ENCODE results near the gene HPCAL1. TPM values are rescaled to one million over a fixed set of nuclear protein-coding genes. Genes with fewer than 3 reads are reported as not detected.

Gene HPCAL1
- total and polyA plus RNA-seq, 2 experiments from 2014 or later, result 8.3 to 25.4 TPM

DNA sequence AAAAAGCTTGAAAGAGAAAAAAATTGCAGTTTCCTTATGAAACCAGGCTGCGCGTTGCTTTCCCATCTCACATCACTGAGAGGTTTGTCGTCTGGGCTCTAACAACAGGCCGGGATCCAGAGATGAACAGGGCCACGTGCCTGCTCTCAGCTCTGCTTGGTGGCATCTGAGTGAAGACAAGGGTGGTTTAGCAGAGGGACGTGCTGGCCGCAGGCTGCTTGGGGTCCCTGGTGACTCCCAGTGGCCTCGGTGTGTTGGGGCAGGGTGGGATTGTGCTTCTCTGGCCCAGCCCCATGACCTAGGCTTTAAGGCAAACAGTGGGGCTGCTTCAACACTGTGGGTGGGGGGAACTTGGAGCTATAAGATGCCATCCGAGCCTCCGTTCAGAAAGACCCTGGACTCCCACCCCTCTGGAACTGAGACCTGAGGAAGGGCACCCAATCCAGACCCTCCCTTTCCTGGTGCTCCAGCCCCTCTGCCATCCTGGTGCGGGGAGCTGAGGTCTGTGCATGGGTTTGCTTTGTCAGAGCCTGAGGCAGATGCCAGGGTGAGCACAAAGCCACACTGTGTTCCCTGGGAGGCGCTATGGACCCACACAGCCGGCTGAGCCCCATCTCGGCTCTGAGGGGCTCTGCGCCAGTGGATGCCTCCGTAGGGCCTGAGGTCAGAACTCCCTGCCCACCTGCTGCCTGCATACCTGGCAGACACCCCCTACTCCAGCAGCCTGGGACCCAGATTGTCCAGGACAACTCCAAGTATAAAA, 18.4 kb upstream of the HPCAL1 start:
- H3K27ac Mint-ChIP-seq, result no peak overlapping the region
- Histone ChIP-seq H4K20me1 (replicated peaks; ENCODE audit: insufficient read depth) (no peaks in the 10 kb centered on the region), H3K27ac (ENCODE audit: low read depth) (no peak overlapping the region), H3F3A (replicated peaks; ENCODE audit: low read depth) (no peaks in the 10 kb centered on the region), H3K79me2 (replicated peaks; ENCODE audit: insufficient read depth) (no peaks in the 10 kb centered on the region), H3K27me3 (ENCODE audit: insufficient read depth) (no peaks in the 10 kb centered on the region), H3K36me3 (ENCODE audit: insufficient read depth) (no peaks in the 10 kb centered on the region), H3K4me1 (ENCODE audit: insufficient read depth) (no peaks in the 10 kb centered on the region), H3K4me2 (no peak overlapping the region), H3K9me2 (ENCODE audit: insufficient read depth) (no peaks in the 10 kb centered on the region), H2AFZ (no peak overlapping the region), H3K4me3 (no peak overlapping the region)
- H3K9me3 Mint-ChIP-seq, result no peaks in the 10 kb centered on the region
- ATAC-seq (peak; percentile 15; the same call in 1 of the 3 replicates), DNase-seq (ENCODE audit: low spot score) (no peak)
- TF ChIP-seq, protein P1, sequence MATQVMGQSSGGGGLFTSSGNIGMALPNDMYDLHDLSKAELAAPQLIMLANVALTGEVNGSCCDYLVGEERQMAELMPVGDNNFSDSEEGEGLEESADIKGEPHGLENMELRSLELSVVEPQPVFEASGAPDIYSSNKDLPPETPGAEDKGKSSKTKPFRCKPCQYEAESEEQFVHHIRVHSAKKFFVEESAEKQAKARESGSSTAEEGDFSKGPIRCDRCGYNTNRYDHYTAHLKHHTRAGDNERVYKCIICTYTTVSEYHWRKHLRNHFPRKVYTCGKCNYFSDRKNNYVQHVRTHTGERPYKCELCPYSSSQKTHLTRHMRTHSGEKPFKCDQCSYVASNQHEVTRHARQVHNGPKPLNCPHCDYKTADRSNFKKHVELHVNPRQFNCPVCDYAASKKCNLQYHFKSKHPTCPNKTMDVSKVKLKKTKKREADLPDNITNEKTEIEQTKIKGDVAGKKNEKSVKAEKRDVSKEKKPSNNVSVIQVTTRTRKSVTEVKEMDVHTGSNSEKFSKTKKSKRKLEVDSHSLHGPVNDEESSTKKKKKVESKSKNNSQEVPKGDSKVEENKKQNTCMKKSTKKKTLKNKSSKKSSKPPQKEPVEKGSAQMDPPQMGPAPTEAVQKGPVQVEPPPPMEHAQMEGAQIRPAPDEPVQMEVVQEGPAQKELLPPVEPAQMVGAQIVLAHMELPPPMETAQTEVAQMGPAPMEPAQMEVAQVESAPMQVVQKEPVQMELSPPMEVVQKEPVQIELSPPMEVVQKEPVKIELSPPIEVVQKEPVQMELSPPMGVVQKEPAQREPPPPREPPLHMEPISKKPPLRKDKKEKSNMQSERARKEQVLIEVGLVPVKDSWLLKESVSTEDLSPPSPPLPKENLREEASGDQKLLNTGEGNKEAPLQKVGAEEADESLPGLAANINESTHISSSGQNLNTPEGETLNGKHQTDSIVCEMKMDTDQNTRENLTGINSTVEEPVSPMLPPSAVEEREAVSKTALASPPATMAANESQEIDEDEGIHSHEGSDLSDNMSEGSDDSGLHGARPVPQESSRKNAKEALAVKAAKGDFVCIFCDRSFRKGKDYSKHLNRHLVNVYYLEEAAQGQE (IDR thresholded peaks at IDR 0.05; ENCODE audit: unreplicated experiment), result no peak
- TF ChIP-seq, protein P2, sequence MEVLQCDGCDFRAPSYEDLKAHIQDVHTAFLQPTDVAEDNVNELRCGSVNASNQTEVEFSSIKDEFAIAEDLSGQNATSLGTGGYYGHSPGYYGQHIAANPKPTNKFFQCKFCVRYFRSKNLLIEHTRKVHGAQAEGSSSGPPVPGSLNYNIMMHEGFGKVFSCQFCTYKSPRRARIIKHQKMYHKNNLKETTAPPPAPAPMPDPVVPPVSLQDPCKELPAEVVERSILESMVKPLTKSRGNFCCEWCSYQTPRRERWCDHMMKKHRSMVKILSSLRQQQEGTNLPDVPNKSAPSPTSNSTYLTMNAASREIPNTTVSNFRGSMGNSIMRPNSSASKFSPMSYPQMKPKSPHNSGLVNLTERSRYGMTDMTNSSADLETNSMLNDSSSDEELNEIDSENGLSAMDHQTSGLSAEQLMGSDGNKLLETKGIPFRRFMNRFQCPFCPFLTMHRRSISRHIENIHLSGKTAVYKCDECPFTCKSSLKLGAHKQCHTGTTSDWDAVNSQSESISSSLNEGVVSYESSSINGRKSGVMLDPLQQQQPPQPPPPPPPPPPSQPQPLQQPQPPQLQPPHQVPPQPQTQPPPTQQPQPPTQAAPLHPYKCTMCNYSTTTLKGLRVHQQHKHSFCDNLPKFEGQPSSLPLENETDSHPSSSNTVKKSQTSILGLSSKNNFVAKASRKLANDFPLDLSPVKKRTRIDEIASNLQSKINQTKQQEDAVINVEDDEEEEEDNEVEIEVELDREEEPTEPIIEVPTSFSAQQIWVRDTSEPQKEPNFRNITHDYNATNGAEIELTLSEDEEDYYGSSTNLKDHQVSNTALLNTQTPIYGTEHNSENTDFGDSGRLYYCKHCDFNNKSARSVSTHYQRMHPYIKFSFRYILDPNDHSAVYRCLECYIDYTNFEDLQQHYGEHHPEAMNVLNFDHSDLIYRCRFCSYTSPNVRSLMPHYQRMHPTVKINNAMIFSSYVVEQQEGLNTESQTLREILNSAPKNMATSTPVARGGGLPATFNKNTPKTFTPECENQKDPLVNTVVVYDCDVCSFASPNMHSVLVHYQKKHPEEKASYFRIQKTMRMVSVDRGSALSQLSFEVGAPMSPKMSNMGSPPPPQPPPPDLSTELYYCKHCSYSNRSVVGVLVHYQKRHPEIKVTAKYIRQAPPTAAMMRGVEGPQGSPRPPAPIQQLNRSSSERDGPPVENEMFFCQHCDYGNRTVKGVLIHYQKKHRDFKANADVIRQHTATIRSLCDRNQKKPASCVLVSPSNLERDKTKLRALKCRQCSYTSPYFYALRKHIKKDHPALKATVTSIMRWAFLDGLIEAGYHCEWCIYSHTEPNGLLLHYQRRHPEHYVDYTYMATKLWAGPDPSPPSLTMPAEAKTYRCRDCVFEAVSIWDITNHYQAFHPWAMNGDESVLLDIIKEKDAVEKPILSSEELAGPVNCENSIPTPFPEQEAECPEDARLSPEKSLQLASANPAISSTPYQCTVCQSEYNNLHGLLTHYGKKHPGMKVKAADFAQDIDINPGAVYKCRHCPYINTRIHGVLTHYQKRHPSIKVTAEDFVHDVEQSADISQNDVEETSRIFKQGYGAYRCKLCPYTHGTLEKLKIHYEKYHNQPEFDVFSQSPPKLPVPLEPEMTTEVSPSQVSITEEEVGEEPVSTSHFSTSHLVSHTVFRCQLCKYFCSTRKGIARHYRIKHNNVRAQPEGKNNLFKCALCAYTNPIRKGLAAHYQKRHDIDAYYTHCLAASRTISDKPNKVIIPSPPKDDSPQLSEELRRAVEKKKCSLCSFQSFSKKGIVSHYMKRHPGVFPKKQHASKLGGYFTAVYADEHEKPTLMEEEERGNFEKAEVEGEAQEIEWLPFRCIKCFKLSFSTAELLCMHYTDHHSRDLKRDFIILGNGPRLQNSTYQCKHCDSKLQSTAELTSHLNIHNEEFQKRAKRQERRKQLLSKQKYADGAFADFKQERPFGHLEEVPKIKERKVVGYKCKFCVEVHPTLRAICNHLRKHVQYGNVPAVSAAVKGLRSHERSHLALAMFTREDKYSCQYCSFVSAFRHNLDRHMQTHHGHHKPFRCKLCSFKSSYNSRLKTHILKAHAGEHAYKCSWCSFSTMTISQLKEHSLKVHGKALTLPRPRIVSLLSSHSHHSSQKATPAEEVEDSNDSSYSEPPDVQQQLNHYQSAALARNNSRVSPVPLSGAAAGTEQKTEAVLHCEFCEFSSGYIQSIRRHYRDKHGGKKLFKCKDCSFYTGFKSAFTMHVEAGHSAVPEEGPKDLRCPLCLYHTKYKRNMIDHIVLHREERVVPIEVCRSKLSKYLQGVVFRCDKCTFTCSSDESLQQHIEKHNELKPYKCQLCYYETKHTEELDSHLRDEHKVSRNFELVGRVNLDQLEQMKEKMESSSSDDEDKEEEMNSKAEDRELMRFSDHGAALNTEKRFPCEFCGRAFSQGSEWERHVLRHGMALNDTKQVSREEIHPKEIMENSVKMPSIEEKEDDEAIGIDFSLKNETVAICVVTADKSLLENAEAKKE (CRISPR knock-in tag; IDR thresholded peaks at IDR 0.05), result no peak
- TF ChIP-seq, protein P3, sequence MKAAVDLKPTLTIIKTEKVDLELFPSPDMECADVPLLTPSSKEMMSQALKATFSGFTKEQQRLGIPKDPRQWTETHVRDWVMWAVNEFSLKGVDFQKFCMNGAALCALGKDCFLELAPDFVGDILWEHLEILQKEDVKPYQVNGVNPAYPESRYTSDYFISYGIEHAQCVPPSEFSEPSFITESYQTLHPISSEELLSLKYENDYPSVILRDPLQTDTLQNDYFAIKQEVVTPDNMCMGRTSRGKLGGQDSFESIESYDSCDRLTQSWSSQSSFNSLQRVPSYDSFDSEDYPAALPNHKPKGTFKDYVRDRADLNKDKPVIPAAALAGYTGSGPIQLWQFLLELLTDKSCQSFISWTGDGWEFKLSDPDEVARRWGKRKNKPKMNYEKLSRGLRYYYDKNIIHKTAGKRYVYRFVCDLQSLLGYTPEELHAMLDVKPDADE (IDR thresholded peaks at IDR 0.05), result no peak
- TF ChIP-seq, protein P4, sequence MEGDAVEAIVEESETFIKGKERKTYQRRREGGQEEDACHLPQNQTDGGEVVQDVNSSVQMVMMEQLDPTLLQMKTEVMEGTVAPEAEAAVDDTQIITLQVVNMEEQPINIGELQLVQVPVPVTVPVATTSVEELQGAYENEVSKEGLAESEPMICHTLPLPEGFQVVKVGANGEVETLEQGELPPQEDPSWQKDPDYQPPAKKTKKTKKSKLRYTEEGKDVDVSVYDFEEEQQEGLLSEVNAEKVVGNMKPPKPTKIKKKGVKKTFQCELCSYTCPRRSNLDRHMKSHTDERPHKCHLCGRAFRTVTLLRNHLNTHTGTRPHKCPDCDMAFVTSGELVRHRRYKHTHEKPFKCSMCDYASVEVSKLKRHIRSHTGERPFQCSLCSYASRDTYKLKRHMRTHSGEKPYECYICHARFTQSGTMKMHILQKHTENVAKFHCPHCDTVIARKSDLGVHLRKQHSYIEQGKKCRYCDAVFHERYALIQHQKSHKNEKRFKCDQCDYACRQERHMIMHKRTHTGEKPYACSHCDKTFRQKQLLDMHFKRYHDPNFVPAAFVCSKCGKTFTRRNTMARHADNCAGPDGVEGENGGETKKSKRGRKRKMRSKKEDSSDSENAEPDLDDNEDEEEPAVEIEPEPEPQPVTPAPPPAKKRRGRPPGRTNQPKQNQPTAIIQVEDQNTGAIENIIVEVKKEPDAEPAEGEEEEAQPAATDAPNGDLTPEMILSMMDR (conservative IDR thresholded peaks at IDR 0.05; ENCODE audit: low read depth in 2 of 2), result peak in 1 of 2 experiments; percentile 43; a peak in 2 of 4 replicates
- no peak for TF ChIP-seq ZNF114 (CRISPR knock-in tag; IDR thresholded peaks at IDR 0.05)
- TF ChIP-seq JUNB (IDR thresholded peaks at IDR 0.05; ENCODE audit: unreplicated experiment), result no peak
- no peak for TF ChIP-seq POLR2AphosphoS5 (IDR thresholded peaks at IDR 0.05; ENCODE audit: low read depth)
- TF ChIP-seq EZH2phosphoT487 (IDR thresholded peaks at IDR 0.05; ENCODE audit: unreplicated experiment), result no peak
- H3K4me1 Mint-ChIP-seq, result peaks cover 9% of the 10 kb centered on the region
- peaks cover 14% of the 10 kb centered on the region for H3K27me3 Mint-ChIP-seq (ENCODE audit: insufficient read depth, low read depth, poor library complexity)
- no peak overlapping the region for H3K4me3 Mint-ChIP-seq
- H3K36me3 Mint-ChIP-seq (ENCODE audit: low read depth), result no peaks in the 10 kb centered on the region

Data from GM23338 (cell line).